Kidney epithelial cell (primary cell): Measurements from ENCODE around the gene B4GALNT3. TPM values are rescaled to one million over a fixed set of nuclear protein-coding genes. Genes with fewer than 3 reads are reported as not detected.

Source experiments
- DNase-seq: peaks from one replicate; pipeline ENCODE4 v3.0.0-alpha.2; 2010; ENCODE audit warnings: low read depth
- H3K27me3 ChIP-seq: 2 replicates; pipeline ENCODE4 v1.6.0; 2011; ENCODE audit warnings: low read length; ENCODE audit not compliant: control insufficient read depth, insufficient read depth
- H3K36me3 ChIP-seq: 2 replicates; pipeline ENCODE4 v1.5.1; 2011; ENCODE audit warnings: low read length; ENCODE audit not compliant: control insufficient read depth, insufficient read depth
- H3K4me3 ChIP-seq: 2 replicates; pipeline ENCODE4 v1.5.1; 2011; ENCODE audit warnings: low read depth, mild to moderate bottlenecking, control low read depth, low read length
- CTCF ChIP-seq: IDR thresholded peaks from 2 replicates; pipeline ENCODE4 v1.5.1; 2011; ENCODE audit warnings: mild to moderate bottlenecking, moderate library complexity, low read length, control low read depth, inconsistent platforms; ENCODE audit not compliant: insufficient read depth, poor library complexity, severe bottlenecking
- total RNA-seq: library from RNA; depleted of rRNA; stranded (reverse); fragments of >200 nt; gene quantifications from 2 replicates; pipeline ENCODE4 v1.2.3, GENCODE V29; 2015

Gene B4GALNT3
- total RNA-seq, 1 donor from 2014 or later: 6.8 TPM

DNA sequence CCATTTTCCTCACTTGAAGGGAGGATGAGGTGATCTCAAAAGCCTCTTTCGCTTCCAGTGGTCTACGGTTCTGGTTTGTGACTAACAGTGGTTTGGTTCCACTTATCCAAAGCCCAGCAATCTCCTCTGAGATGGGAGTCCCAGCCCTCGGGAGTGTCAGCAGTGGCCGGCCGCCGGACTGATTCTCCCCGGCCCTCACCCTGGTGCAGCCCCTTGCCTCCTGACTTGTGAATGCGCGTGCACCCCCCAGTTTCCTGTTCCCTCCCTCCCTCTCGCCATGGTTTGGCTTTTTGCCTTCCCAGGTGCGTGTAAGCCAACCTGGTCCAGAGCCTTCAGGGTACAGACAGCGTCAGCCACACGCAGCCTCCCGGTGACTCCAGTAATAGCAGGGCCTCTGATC is 74.5 kb downstream of the B4GALNT3 start:
- Histone ChIP-seq H3K4me3 (no peak overlapping the region), H3K36me3 (no peaks in the 10 kb centered on the region), H3K27me3 (no peaks in the 10 kb centered on the region)
- TF ChIP-seq CTCF: no peak
- DNase-seq: no peak

DNA sequence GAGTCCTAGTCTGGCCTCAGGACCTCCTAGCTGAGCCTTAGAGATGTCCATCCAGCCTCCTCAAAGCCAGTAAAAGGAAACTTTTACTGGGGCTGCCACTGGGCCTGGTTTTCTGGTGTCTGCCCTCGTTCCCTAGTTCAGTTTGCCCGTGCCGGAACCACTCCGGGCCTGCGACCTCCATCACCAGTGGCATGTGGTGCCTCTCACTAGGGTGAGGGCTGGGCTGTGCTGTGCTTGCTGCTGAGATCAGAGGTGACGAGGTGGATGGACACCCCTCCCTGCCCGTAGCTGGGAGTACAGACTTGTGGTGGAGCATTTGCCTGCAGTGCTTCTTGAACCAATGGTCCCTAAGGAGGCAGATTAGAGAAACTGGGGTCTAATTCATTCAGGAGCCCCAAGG is 75.7 kb downstream of the B4GALNT3 start:
- TF ChIP-seq CTCF: no peak
- Histone ChIP-seq H3K27me3 (no peaks in the 10 kb centered on the region), H3K4me3 (no peak overlapping the region), H3K36me3 (no peaks in the 10 kb centered on the region)
- no peak for DNase-seq

DNA sequence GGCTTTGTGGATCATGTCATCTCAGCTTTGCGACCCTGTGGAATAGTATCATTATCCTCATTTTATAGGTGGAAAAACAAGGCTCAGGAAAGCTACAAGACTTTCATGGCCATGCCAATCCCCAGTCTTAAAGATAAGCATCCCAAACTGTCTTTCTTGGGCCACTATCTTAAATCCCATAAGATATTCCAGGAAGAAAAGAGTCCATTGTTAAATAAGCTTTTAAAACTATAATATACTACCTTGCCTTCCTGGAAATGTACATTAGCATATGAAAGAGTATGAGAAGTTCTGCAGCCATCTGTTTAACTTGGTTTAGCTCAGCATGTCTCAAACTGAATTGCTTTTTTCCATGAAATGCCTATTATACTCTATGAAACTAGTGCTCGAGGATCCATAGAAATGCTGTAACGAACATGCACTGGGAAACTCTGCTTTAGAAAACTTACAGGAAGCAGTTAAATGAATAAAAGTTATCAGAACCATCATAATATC is 77.1 kb downstream of the B4GALNT3 start:
- no peak for TF ChIP-seq CTCF
- Histone ChIP-seq H3K4me3 (no peak overlapping the region), H3K36me3 (no peaks in the 10 kb centered on the region), H3K27me3 (no peaks in the 10 kb centered on the region)
- no peak for DNase-seq

- no peak for DNase-seq
- Histone ChIP-seq H3K36me3 (no peaks in the 10 kb centered on the region), H3K4me3 (no peak overlapping the region), H3K27me3 (no peaks in the 10 kb centered on the region)
- no peak for TF ChIP-seq CTCF
These were observed 78.0 kb downstream of the B4GALNT3 start for GRCh38 chr12:537772-538171.

- TF ChIP-seq CTCF: no peak
- Histone ChIP-seq H3K36me3 (no peaks in the 10 kb centered on the region), H3K4me3 (no peak overlapping the region), H3K27me3 (no peaks in the 10 kb centered on the region)
- DNase-seq: no peak
These were observed 79.2 kb downstream of the B4GALNT3 start for GRCh38 chr12:538731-539539.
